Trophoblast cell (in vitro differentiated cells and primary cell): Measurements from ENCODE around the gene ARHGAP25.

ENCODE experiments used
- DNase-seq, 2 donors: peaks; one replicate each; pipeline ENCODE4 v3.0.0-alpha.2; 2016
- H2AFZ ChIP-seq: 2 replicates; pipeline ENCODE4 v1.6.1; 2013; ENCODE audit warnings: low read length, moderate library complexity, mild to moderate bottlenecking; ENCODE audit not compliant: insufficient read depth, poor library complexity
- H2AK5ac ChIP-seq: 2 replicates; pipeline ENCODE4 v1.6.1; 2013; ENCODE audit warnings: mild to moderate bottlenecking, low read length
- H2BK120ac ChIP-seq: 2 replicates; pipeline ENCODE4 v1.6.1; 2013; ENCODE audit warnings: low read length, mild to moderate bottlenecking, moderate library complexity; ENCODE audit not compliant: insufficient read depth, poor library complexity
- H2BK12ac ChIP-seq: 2 replicates; pipeline ENCODE4 v1.6.1; 2013; ENCODE audit warnings: mild to moderate bottlenecking, low read length, moderate library complexity
- H2BK5ac ChIP-seq: 2 replicates; pipeline ENCODE4 v1.6.1; 2013; ENCODE audit warnings: low read length, low read depth, moderate library complexity, mild to moderate bottlenecking; ENCODE audit not compliant: poor library complexity
- H3K14ac ChIP-seq: 2 replicates; pipeline ENCODE4 v1.6.1; 2013; ENCODE audit warnings: mild to moderate bottlenecking, low read length
- H3K18ac ChIP-seq: 2 replicates; pipeline ENCODE4 v1.6.1; 2013; ENCODE audit warnings: mild to moderate bottlenecking, low read length
- H3K23ac ChIP-seq: 2 replicates; pipeline ENCODE4 v1.6.1; 2013; ENCODE audit warnings: low read length
- H3K27ac ChIP-seq: 2 replicates; pipeline ENCODE4 v1.5.1; 2013; ENCODE audit warnings: low read depth, mild to moderate bottlenecking, inconsistent platforms, low read length, moderate library complexity
- H3K27me3 ChIP-seq: 2 replicates; pipeline ENCODE4 v1.6.1; 2013; ENCODE audit warnings: inconsistent platforms, mild to moderate bottlenecking, low read length, moderate library complexity; ENCODE audit not compliant: insufficient read depth
- H3K36me3 ChIP-seq, 2 experiments: 1 replicate in 1 of 2; 2 replicates in 1 of 2; pipeline ENCODE4 v1.6.1; 2013; ENCODE audit warnings: low read length in 2 of 2, mild to moderate bottlenecking in 2 of 2, moderate library complexity in 1 of 2; ENCODE audit not compliant: insufficient read depth in 2 of 2, control insufficient read depth in 1 of 2
- H3K4ac ChIP-seq: 2 replicates; pipeline ENCODE4 v1.6.1; 2013; ENCODE audit warnings: low read depth, mild to moderate bottlenecking, low read length, moderate library complexity
- H3K4me1 ChIP-seq, 2 experiments: 1 replicate in 1 of 2; 2 replicates in 1 of 2; pipeline ENCODE4 v1.6.1; 2013; ENCODE audit warnings: low read length in 2 of 2, mild to moderate bottlenecking in 2 of 2, moderate library complexity in 1 of 2; ENCODE audit not compliant: insufficient read depth in 2 of 2, control insufficient read depth in 1 of 2
- H3K4me2 ChIP-seq: 2 replicates; pipeline ENCODE4 v1.6.1; 2013; ENCODE audit warnings: inconsistent platforms, mild to moderate bottlenecking, low read length, moderate library complexity
- H3K4me3 ChIP-seq: 2 replicates; pipeline ENCODE4 v1.5.1; 2013; ENCODE audit warnings: mild to moderate bottlenecking, low read depth, low read length, inconsistent platforms
- H3K79me1 ChIP-seq: one replicate; pipeline ENCODE4 v1.6.1; 2013; ENCODE audit warnings: low read length
- H3K79me2 ChIP-seq: 2 replicates; pipeline ENCODE4 v1.6.1; 2013; ENCODE audit warnings: low read length, mild to moderate bottlenecking; ENCODE audit not compliant: control insufficient read depth, insufficient read depth, poor library complexity
- H3K9ac ChIP-seq: 2 replicates; pipeline ENCODE4 v1.6.1; 2013; ENCODE audit warnings: mild to moderate bottlenecking, low read length
- H3K9me3 ChIP-seq: 2 replicates; pipeline ENCODE4 v1.6.1; 2013; ENCODE audit warnings: low read depth, mild to moderate bottlenecking, control low read depth, inconsistent platforms, low read length; ENCODE audit not compliant: insufficient read depth
- H4K12ac ChIP-seq: 2 replicates; pipeline ENCODE4 v1.6.1; 2013; ENCODE audit warnings: low read depth, mild to moderate bottlenecking, low read length, moderate library complexity
- H4K8ac ChIP-seq: 2 replicates; pipeline ENCODE4 v1.6.1; 2013; ENCODE audit warnings: low read depth, mild to moderate bottlenecking, low read length, moderate library complexity
- H4K91ac ChIP-seq: one replicate; pipeline ENCODE4 v1.6.1; 2013; ENCODE audit warnings: low read depth, mild to moderate bottlenecking, low read length, moderate library complexity
- WGBS: extraction: QIAGEN DNeasy Blood & Tissue Kit; methylation state at CpG from one replicate; pipeline ENCODE4 v1.1.7; 2013; ENCODE audit warnings: missing lambda C conversion rate; ENCODE audit not compliant: insufficient read length, insufficient coverage; ENCODE audit errors: extremely low coverage; 5-methylcytosine and 5-hydroxymethylcytosine counted together

ARHGAP25 gene

DNA sequence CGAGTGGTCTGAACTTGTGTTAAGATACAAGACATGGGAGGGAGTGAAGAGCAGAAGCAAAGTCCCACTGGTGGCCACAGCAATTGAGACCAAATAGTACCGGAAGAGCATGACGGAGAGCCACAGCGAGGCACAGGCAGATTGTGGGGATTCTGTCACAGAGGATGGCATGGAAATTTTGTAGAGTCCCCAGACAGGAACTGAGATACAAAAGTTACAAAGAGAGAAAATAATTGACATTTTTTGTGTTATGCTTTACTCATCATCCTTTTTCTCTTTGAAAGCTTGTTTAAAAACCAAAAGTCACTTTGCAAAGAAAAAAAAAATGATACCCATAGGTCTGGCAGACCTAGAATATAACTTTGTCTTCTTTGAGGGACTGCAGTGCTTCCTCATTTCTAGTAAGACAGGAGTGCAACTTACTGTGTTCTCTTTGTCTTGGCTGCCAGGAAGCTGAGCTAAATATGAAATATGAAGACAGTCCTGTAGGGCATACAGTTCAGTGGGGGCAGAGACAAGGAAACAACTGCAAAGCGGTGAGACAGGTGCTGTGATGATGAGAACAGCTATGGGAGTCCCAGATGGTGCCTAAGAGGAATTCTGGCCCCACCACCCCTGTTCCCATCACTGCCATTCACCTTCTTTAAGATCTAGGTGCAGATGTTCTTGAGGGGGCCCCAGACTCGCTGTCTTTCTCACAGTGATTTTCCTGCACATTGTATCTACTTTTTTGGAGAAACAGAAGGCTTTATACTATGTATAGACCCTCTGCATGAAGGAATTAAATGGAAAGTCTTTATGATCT is 5.2 kb downstream of the ARHGAP25 start:
- no peak for DNase-seq
- H3K9ac ChIP-seq: no peak overlapping the region
- H3K4me3 ChIP-seq: no peak overlapping the region
- no peak overlapping the region for H2BK12ac ChIP-seq
- no peak overlapping the region for H2BK120ac ChIP-seq
- no peaks in the 10 kb centered on the region for H3K79me2 ChIP-seq
- no peak overlapping the region for H3K23ac ChIP-seq
- no peaks in the 10 kb centered on the region for H3K4me1 ChIP-seq
- no peak overlapping the region for H4K12ac ChIP-seq
- no peak overlapping the region for H4K91ac ChIP-seq
- H3K4me2 ChIP-seq: no peak overlapping the region
- no peaks in the 10 kb centered on the region for H3K79me1 ChIP-seq
- no peak overlapping the region for H2AFZ ChIP-seq
- no peak overlapping the region for H4K8ac ChIP-seq
- no peak overlapping the region for H3K27ac ChIP-seq
- no peak overlapping the region for H2AK5ac ChIP-seq
- H3K36me3 ChIP-seq: no peaks in the 10 kb centered on the region
- H2BK5ac ChIP-seq: no peak overlapping the region
- H3K18ac ChIP-seq: no peak overlapping the region
- no peak overlapping the region for H3K14ac ChIP-seq
- WGBS: no CpG with 5 or more reads among the region's 6 CpGs
- no peaks in the 10 kb centered on the region for H3K9me3 ChIP-seq
- no peaks in the 10 kb centered on the region for H3K27me3 ChIP-seq
- H3K4ac ChIP-seq: no peak overlapping the region

DNA sequence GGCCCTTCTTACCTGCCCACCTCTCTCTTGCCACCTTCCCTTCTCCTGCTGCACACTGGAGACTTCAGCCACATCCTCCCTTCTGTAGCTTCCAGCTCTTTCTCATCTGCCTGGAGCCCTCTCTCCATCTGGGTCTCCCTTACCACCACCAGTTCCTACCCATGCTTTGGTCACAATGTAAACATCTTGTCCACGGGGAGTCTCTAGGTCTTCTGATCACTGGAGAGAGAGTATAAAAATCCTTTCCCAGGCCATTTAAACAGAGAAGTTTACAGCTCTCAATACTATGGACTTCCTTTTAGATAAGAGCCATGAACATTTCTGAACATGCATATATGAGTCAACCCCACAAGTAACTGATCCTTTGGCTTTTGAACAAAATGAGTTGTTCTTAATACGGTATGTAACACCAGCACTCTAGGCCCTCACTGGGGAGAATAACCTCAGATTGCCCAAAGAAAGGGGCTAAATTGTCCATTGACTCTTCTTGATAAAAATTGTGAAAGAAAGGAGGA is 5.8 kb downstream of the ARHGAP25 start:
- H3K4ac ChIP-seq: no peak overlapping the region
- no peak overlapping the region for H3K9ac ChIP-seq
- no CpG with 5 or more reads among the region's 2 CpGs for WGBS
- H3K23ac ChIP-seq: no peak overlapping the region
- no peak overlapping the region for H2BK120ac ChIP-seq
- no peak overlapping the region for H3K4me3 ChIP-seq
- no peak overlapping the region for H2BK5ac ChIP-seq
- H3K18ac ChIP-seq: no peak overlapping the region
- H4K8ac ChIP-seq: no peak overlapping the region
- H3K27me3 ChIP-seq: no peaks in the 10 kb centered on the region
- DNase-seq: no peak
- no peaks in the 10 kb centered on the region for H3K79me2 ChIP-seq
- H2AFZ ChIP-seq: no peak overlapping the region
- H4K12ac ChIP-seq: no peak overlapping the region
- no peaks in the 10 kb centered on the region for H3K79me1 ChIP-seq
- no peaks in the 10 kb centered on the region for H3K9me3 ChIP-seq
- H2AK5ac ChIP-seq: no peak overlapping the region
- no peak overlapping the region for H3K14ac ChIP-seq
- H3K36me3 ChIP-seq: no peaks in the 10 kb centered on the region
- no peaks in the 10 kb centered on the region for H3K4me1 ChIP-seq
- H2BK12ac ChIP-seq: no peak overlapping the region
- H3K27ac ChIP-seq: no peak overlapping the region
- no peak overlapping the region for H3K4me2 ChIP-seq
- no peak overlapping the region for H4K91ac ChIP-seq

DNA sequence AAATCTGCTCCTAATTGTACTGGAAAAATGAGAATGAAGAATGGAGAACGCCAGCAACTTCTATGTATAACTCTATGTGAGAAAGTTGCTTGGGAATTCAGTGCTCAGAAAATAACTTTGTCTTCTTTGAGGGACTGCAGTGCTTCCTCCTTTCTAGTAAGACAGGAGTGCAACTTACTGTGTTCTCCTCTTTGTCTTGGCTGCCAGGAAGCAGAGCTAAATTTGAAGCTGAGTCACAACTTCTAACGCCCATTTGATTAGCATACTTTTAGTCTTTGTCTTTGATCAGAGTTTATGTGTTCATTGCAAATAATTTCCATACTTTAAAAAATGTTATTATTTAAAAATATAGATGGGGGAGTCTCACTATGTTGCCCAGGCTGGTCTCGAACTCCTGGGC is 6.6 kb downstream of the ARHGAP25 start:
- Histone ChIP-seq H3K27ac (no peak overlapping the region), H3K9ac (no peak overlapping the region), H3K4me3 (no peak overlapping the region), H3K27me3 (no peaks in the 10 kb centered on the region), H3K9me3 (no peaks in the 10 kb centered on the region), H2BK12ac (no peak overlapping the region), H3K79me1 (no peaks in the 10 kb centered on the region), H4K12ac (no peak overlapping the region), H2AK5ac (no peak overlapping the region), H3K4me1 (no peaks in the 10 kb centered on the region), H2BK5ac (no peak overlapping the region), H4K91ac (no peak overlapping the region), H3K23ac (no peak overlapping the region), H3K4me2 (no peak overlapping the region), H3K36me3 (no peaks in the 10 kb centered on the region), H3K18ac (no peak overlapping the region), H2BK120ac (no peak overlapping the region), H2AFZ (no peak overlapping the region), H4K8ac (no peak overlapping the region), H3K79me2 (no peaks in the 10 kb centered on the region), H3K4ac (no peak overlapping the region), H3K14ac (no peak overlapping the region)
- peak in 1 of 2 donors; percentile 12 for DNase-seq
- WGBS: no CpG with 5 or more reads among the region's 3 CpGs

DNA sequence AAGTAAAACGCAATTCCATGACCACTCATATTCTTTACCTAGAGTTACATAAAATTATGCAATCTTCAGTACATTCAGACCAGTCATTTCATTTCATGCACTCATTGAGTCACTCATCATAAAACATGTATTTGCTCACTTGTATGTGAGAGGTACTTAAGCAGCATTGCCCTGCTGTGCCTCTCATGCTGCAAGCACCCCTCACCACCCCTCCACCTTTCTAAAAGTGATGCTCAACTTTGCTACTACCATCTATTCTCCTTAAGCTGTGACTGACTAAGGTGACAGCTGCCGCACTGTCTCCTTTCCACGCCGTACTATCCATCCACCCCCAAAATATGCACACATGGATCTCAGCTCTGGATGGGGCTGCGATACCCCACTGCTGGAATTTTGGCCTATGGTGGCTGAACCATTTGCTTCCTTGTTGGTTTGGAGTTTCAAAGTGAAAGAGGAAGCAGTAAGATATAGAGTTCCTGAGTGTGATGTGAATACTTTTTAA is 7.2 kb downstream of the ARHGAP25 start:
- no peaks in the 10 kb centered on the region for H3K4me1 ChIP-seq
- no peak overlapping the region for H4K8ac ChIP-seq
- H3K4ac ChIP-seq: no peak overlapping the region
- no peak overlapping the region for H3K4me2 ChIP-seq
- no peak overlapping the region for H3K23ac ChIP-seq
- no peak overlapping the region for H4K12ac ChIP-seq
- no peaks in the 10 kb centered on the region for H3K79me1 ChIP-seq
- H2AFZ ChIP-seq: no peak overlapping the region
- no peak for DNase-seq
- no peak overlapping the region for H2BK12ac ChIP-seq
- no peak overlapping the region for H3K9ac ChIP-seq
- H4K91ac ChIP-seq: no peak overlapping the region
- no peaks in the 10 kb centered on the region for H3K36me3 ChIP-seq
- no peak overlapping the region for H2BK120ac ChIP-seq
- no CpG with 5 or more reads among the region's 5 CpGs for WGBS
- H2AK5ac ChIP-seq: no peak overlapping the region
- no peaks in the 10 kb centered on the region for H3K79me2 ChIP-seq
- H2BK5ac ChIP-seq: no peak overlapping the region
- H3K18ac ChIP-seq: no peak overlapping the region
- H3K14ac ChIP-seq: no peak overlapping the region
- H3K27ac ChIP-seq: no peak overlapping the region
- no peak overlapping the region for H3K4me3 ChIP-seq
- H3K9me3 ChIP-seq: no peaks in the 10 kb centered on the region
- no peaks in the 10 kb centered on the region for H3K27me3 ChIP-seq
